CD4-positive, alpha-beta memory T cell (primary cell): ENCODE results near the gene IL4R. TPM values are rescaled to one million over a fixed set of nuclear protein-coding genes. Genes with fewer than 3 reads are reported as not detected.
A peak's percentile ranks its signal among the peaks of the same experiment; 100 is the strongest.

Experiments
- CTCF ChIA-PET: fragments of 350-600 bp; sonication (Branson Sonifier 250); formaldehyde crosslinking; loops from one replicate; lab custom pipeline; 2021; ENCODE audit warnings: inconsistent platforms; ENCODE audit not compliant: partially characterized antibody; lab: Charles Lee
- POLR2A ChIA-PET: fragments of 350-600 bp; sonication (Branson Sonifier 250); formaldehyde crosslinking; loops from one replicate; lab custom pipeline; 2021; ENCODE audit not compliant: partially characterized antibody; lab: Charles Lee
- DNase-seq, 5 donors: peaks; one replicate each; pipeline versions ENCODE4 v3.0.0 to v3.0.0-alpha.2; 2020 to 2022; ENCODE audit warnings: mixed read lengths in 1 of 5
- H3K27ac ChIP-seq: one replicate; pipeline ENCODE4 v1.7.0; 2013; ENCODE audit warnings: low read depth, low read length
- H3K27me3 ChIP-seq: 2 replicates; pipeline ENCODE4 v1.7.0; 2013; ENCODE audit warnings: mild to moderate bottlenecking, low read length, moderate library complexity; ENCODE audit not compliant: insufficient read depth
- H3K36me3 ChIP-seq: 2 replicates; pipeline ENCODE4 v1.7.0; 2013; ENCODE audit warnings: mild to moderate bottlenecking, low read length, moderate library complexity; ENCODE audit not compliant: insufficient read depth
- H3K4me1 ChIP-seq: 2 replicates; pipeline ENCODE4 v1.7.0; 2013; ENCODE audit warnings: mild to moderate bottlenecking, low read length, moderate library complexity; ENCODE audit not compliant: insufficient read depth
- H3K4me3 ChIP-seq, 2 donors: one replicate each; pipeline ENCODE4 v1.7.0; 2013; ENCODE audit warnings: low read length in 2 of 2, mild to moderate bottlenecking in 1 of 2
- H3K9me3 ChIP-seq, 2 donors: one replicate each; pipeline ENCODE4 v1.7.0; 2013; ENCODE audit warnings: low read length in 2 of 2, control low read depth in 1 of 2; ENCODE audit not compliant: control insufficient read depth in 1 of 2
- H3K27ac Mint-ChIP-seq, 7 donors: one replicate each; pipeline ENCODE4 v1.8.0; 2020 to 2021; ENCODE audit warnings: mixed read lengths in 7 of 7, mild to moderate bottlenecking in 6 of 7, inconsistent platforms in 3 of 7, moderate library complexity in 3 of 7
- H3K27me3 Mint-ChIP-seq, 2 donors: one replicate each; pipeline ENCODE4 v1.8.0; 2020 to 2021; ENCODE audit warnings: mixed read lengths in 2 of 2
- H3K36me3 Mint-ChIP-seq, 2 donors: one replicate each; pipeline ENCODE4 v1.8.0; 2020 to 2021; ENCODE audit warnings: mixed read lengths in 2 of 2, inconsistent platforms in 1 of 2, mild to moderate bottlenecking in 1 of 2
- H3K4me1 Mint-ChIP-seq, 4 donors: one replicate each; pipeline ENCODE4 v1.8.0; 2020 to 2021; ENCODE audit warnings: mixed read lengths in 4 of 4, mild to moderate bottlenecking in 1 of 4
- H3K4me3 Mint-ChIP-seq, 8 donors: one replicate each; pipeline ENCODE4 v1.8.0; 2020 to 2021; ENCODE audit warnings: mixed read lengths in 8 of 8, mild to moderate bottlenecking in 7 of 8, moderate library complexity in 6 of 8, inconsistent platforms in 3 of 8
- H3K9me3 Mint-ChIP-seq, 8 donors: one replicate each; pipeline ENCODE4 v1.8.0; 2020 to 2021; ENCODE audit warnings: mixed read lengths in 8 of 8, mild to moderate bottlenecking in 5 of 8, inconsistent platforms in 3 of 8, moderate library complexity in 1 of 8
- intact Hi-C: fragments of 100-400 bp; cut with micrococcal nuclease; formaldehyde crosslinking; loops from one replicate; pipeline ENCODE4 v1.15.1; 2023
- polyA plus RNA-seq, 2 donors: library from polyadenylated mRNA; unstranded; fragments of 300-500 nt; fragmentation: Illumina TruSeq; gene quantifications; one replicate each; pipeline ENCODE4 v1.2.3, GENCODE V29; 2021
- total RNA-seq, 2 experiments: library from RNA; stranded (reverse); gene quantifications; one replicate each; pipeline ENCODE4 v1.2.3, GENCODE V29; 2021

Gene IL4R
- total and polyA plus RNA-seq, 4 experiments from 2014 or later, result 32.6 to 152 (median 104) TPM

- peak in 1 of 5 donors; percentile 45 for DNase-seq
- Histone ChIP-seq H3K9me3 (no peaks in the 10 kb centered on the region), H3K4me1 (peaks cover 57% of the 10 kb centered on the region), H3K27ac (no peak overlapping the region), H3K36me3 (peaks cover 45% of the 10 kb centered on the region), H3K4me3 (no peak overlapping the region), H3K27me3 (no peaks in the 10 kb centered on the region)
- ChIA-PET POLR2A (interaction anchor here (6.2 kb wide), 1 partner anchor 14 kb away, joined by 35 read pairs; no protein-coding TSS in a partner anchor), CTCF (no interaction called here)
- peaks cover 38 to 83% (median 64%) of the 10 kb centered on the region in 4 donors for H3K4me1 Mint-ChIP-seq
- intact Hi-C loops, result no loop called here
- no peaks in the 10 kb centered on the region for H3K9me3 Mint-ChIP-seq
- H3K36me3 Mint-ChIP-seq, result peaks cover 55 to 73% of the 10 kb centered on the region in 2 donors
- no peaks in the 10 kb centered on the region for H3K27me3 Mint-ChIP-seq
- H3K27ac Mint-ChIP-seq, result peak overlapping the region in 5 of 7 donors; percentile 36 to 84 (median 80)
- no peak overlapping the region for H3K4me3 Mint-ChIP-seq
Observed at GRCh38 chr16:27332105-27332504, 18.3 kb downstream of the IL4R start.

GRCh38 chr16:27333104-27333503 is 19.3 kb downstream of the IL4R start:
- Mint-ChIP-seq H3K4me3 (no peak overlapping the region), H3K27ac (peak overlapping the region in 1 of 7 donors; percentile 58), H3K9me3 (no peaks in the 10 kb centered on the region), H3K27me3 (no peaks in the 10 kb centered on the region), H3K36me3 (peaks cover 58 to 69% of the 10 kb centered on the region in 2 donors), H3K4me1 (peaks cover 34 to 74% (median 57%) of the 10 kb centered on the region in 4 donors)
- no peaks in the 10 kb centered on the region for H3K27me3 ChIP-seq
- H3K27ac ChIP-seq, result no peak overlapping the region
- ChIA-PET POLR2A (no interaction called here), CTCF (no interaction called here)
- peaks cover 45% of the 10 kb centered on the region for H3K36me3 ChIP-seq
- intact Hi-C loops, result no loop called here
- no peak for DNase-seq
- peaks cover 47% of the 10 kb centered on the region for H3K4me1 ChIP-seq
- H3K4me3 ChIP-seq, result no peak overlapping the region
- H3K9me3 ChIP-seq, result no peaks in the 10 kb centered on the region

- Mint-ChIP-seq H3K4me1 (peaks cover 35 to 71% (median 57%) of the 10 kb centered on the region in 4 donors), H3K4me3 (no peak overlapping the region), H3K9me3 (no peaks in the 10 kb centered on the region), H3K27me3 (no peaks in the 10 kb centered on the region), H3K36me3 (peaks cover 63 to 73% of the 10 kb centered on the region in 2 donors), H3K27ac (no peak overlapping the region)
- CTCF ChIA-PET, result no interaction called here
- H3K4me3 ChIP-seq, result no peak overlapping the region
- no peaks in the 10 kb centered on the region for H3K27me3 ChIP-seq
- H3K9me3 ChIP-seq, result no peaks in the 10 kb centered on the region
- H3K27ac ChIP-seq, result no peak overlapping the region
- intact Hi-C loops, result no loop called here
- POLR2A ChIA-PET, result no interaction called here
- peaks cover 45% of the 10 kb centered on the region for H3K36me3 ChIP-seq
- DNase-seq, result no peak
- peaks cover 43% of the 10 kb centered on the region for H3K4me1 ChIP-seq
Observed at GRCh38 chr16:27333549-27333948, 19.8 kb downstream of the IL4R start.

- ChIA-PET POLR2A (no interaction called here), CTCF (interaction anchor here (0.5 to 1.6 kb wide), 2 partner anchors 12 to 223 kb away, joined by 3 to 5 read pairs; no protein-coding TSS in a partner anchor)
- peaks cover 45% of the 10 kb centered on the region for H3K36me3 ChIP-seq
- Mint-ChIP-seq H3K36me3 (peaks cover 61 to 71% of the 10 kb centered on the region in 2 donors), H3K27ac (peak overlapping the region in 6 of 7 donors; percentile 6 to 89 (median 72)), H3K4me3 (peak overlapping the region in 1 of 8 donors; percentile 8), H3K9me3 (no peaks in the 10 kb centered on the region), H3K4me1 (peaks cover 29 to 64% (median 50%) of the 10 kb centered on the region in 4 donors), H3K27me3 (no peaks in the 10 kb centered on the region)
- H3K4me3 ChIP-seq, result no peak overlapping the region
- peaks cover 36% of the 10 kb centered on the region for H3K4me1 ChIP-seq
- intact Hi-C loops, result no loop called here
- DNase-seq, result no peak
- H3K9me3 ChIP-seq, result no peaks in the 10 kb centered on the region
- no peak overlapping the region for H3K27ac ChIP-seq
- no peaks in the 10 kb centered on the region for H3K27me3 ChIP-seq
Observed at GRCh38 chr16:27334192-27334764, 20.5 kb downstream of the IL4R start.

GRCh38 chr16:27334838-27335237 is 21.1 kb downstream of the IL4R start:
- H3K9me3 ChIP-seq, result no peaks in the 10 kb centered on the region
- POLR2A ChIA-PET, result no interaction called here
- Mint-ChIP-seq H3K27me3 (no peaks in the 10 kb centered on the region), H3K4me3 (no peak overlapping the region), H3K4me1 (peaks cover 29 to 59% (median 47%) of the 10 kb centered on the region in 4 donors), H3K9me3 (no peaks in the 10 kb centered on the region), H3K36me3 (peaks cover 59 to 73% of the 10 kb centered on the region in 2 donors), H3K27ac (peak overlapping the region in 6 of 7 donors; percentile 2 to 80 (median 18))
- DNase-seq, result no peak
- CTCF ChIA-PET, result interaction anchor here (0.5 to 1.6 kb wide), 4 partner anchors 12 to 224 kb away, joined by 3 to 5 read pairs (median 3); no protein-coding TSS in a partner anchor
- H3K4me1 ChIP-seq, result peaks cover 31% of the 10 kb centered on the region
- no peaks in the 10 kb centered on the region for H3K27me3 ChIP-seq
- peaks cover 48% of the 10 kb centered on the region for H3K36me3 ChIP-seq
- H3K4me3 ChIP-seq, result no peak overlapping the region
- intact Hi-C loops, result no loop called here
- H3K27ac ChIP-seq, result no peak overlapping the region

- peaks cover 52% of the 10 kb centered on the region for H3K36me3 ChIP-seq
- peaks cover 27 to 52% (median 43%) of the 10 kb centered on the region in 4 donors for H3K4me1 Mint-ChIP-seq
Observed at GRCh38 chr16:27335349-27336053, 21.7 kb downstream of the IL4R start.

GRCh38 chr16:27337024-27337423 is 23.2 kb downstream of the IL4R start:
- Histone ChIP-seq H3K4me1 (peaks cover 19% of the 10 kb centered on the region), H3K4me3 (no peak overlapping the region), H3K9me3 (no peaks in the 10 kb centered on the region), H3K27ac (no peak overlapping the region), H3K36me3 (peaks cover 58% of the 10 kb centered on the region), H3K27me3 (no peaks in the 10 kb centered on the region)
- H3K9me3 Mint-ChIP-seq, result no peaks in the 10 kb centered on the region
- intact Hi-C loops, result no loop called here
- DNase-seq, result no peak
- H3K4me1 Mint-ChIP-seq, result peaks cover 25 to 51% (median 34%) of the 10 kb centered on the region in 4 donors
- no peak overlapping the region for H3K4me3 Mint-ChIP-seq
- ChIA-PET CTCF (no interaction called here), POLR2A (no interaction called here)
- peaks cover 67 to 79% of the 10 kb centered on the region in 2 donors for H3K36me3 Mint-ChIP-seq
- H3K27me3 Mint-ChIP-seq, result no peaks in the 10 kb centered on the region
- peak overlapping the region in 2 of 7 donors; percentile 37 to 57 for H3K27ac Mint-ChIP-seq

More at GRCh38 chr16:27335349-27336053, 21.7 kb downstream of the IL4R start:
- ChIA-PET CTCF (interaction anchor here (0.6 to 1.6 kb wide), 4 partner anchors 11 to 100 kb away, joined by 3 to 5 read pairs (median 3); no protein-coding TSS in a partner anchor), POLR2A (no interaction called here)
- no peak for DNase-seq
- Histone ChIP-seq H3K27ac (no peak overlapping the region), H3K27me3 (no peaks in the 10 kb centered on the region), H3K4me3 (no peak overlapping the region), H3K9me3 (no peaks in the 10 kb centered on the region), H3K4me1 (peaks cover 25% of the 10 kb centered on the region)
- Mint-ChIP-seq H3K9me3 (no peaks in the 10 kb centered on the region), H3K4me3 (no peak overlapping the region), H3K27me3 (no peaks in the 10 kb centered on the region), H3K27ac (peak overlapping the region in 6 of 7 donors; percentile 10 to 81 (median 33)), H3K36me3 (peaks cover 61 to 75% of the 10 kb centered on the region in 2 donors)
- intact Hi-C loops, result no loop called here
